Astrocyte (in vitro differentiated cells and primary cell): ENCODE results near the gene CFAP43.

Source experiments
- CTCF ChIP-seq: IDR thresholded peaks from 2 replicates; pipeline ENCODE4 v1.5.1; 2011; ENCODE audit warnings: low read depth, mild to moderate bottlenecking, inconsistent platforms, low read length, moderate library complexity; ENCODE audit not compliant: insufficient read depth
- EZH2 ChIP-seq: IDR thresholded peaks from 2 replicates; pipeline ENCODE4 v1.6.1; 2012; ENCODE audit warnings: mild to moderate bottlenecking, low read length, inconsistent platforms; ENCODE audit not compliant: insufficient read depth

- TF ChIP-seq CTCF: no peak
- no peak for TF ChIP-seq EZH2
Observed at GRCh38 chr10:104259456-104259855, 27.3 kb upstream of the CFAP43 start.
